AG04450 (cell line): Measurements from ENCODE around the gene CLDN22. TPM values are rescaled to one million over a fixed set of nuclear protein-coding genes. Genes with fewer than 3 reads are reported as not detected.

Experiments used
- CTCF ChIA-PET: fragments of 300-600, 350-600 bp; formaldehyde crosslinking; extraction: SDS; loops from one replicate; lab custom pipeline; 2022; ENCODE audit warnings: antibody characterized with exemption, inconsistent platforms; lab: Charles Lee
- POLR2A ChIA-PET: fragments of 350-600 bp; formaldehyde crosslinking; extraction: SDS; loops from one replicate; lab custom pipeline; 2021; ENCODE audit warnings: antibody characterized with exemption, inconsistent platforms; lab: Yijun Ruan, JAX
- DNase-seq: peaks from one replicate; pipeline ENCODE4 v3.0.0-alpha.2; 2011; ENCODE audit warnings: low read depth, low spot score
- H3K27ac ChIP-seq: one replicate; pipeline ENCODE4 v1.5.1; 2012; ENCODE audit warnings: low read depth, low read length, control low read depth
- H3K27me3 ChIP-seq: one replicate; pipeline ENCODE4 v1.6.0; 2012; ENCODE audit warnings: low read length; ENCODE audit not compliant: control insufficient read depth, insufficient read depth
- H3K4me3 ChIP-seq: 2 replicates; pipeline ENCODE4 v1.5.1; 2011; ENCODE audit warnings: mild to moderate bottlenecking, low read depth, low read length, control low read depth
- H3K9me3 ChIP-seq: 2 replicates; pipeline ENCODE4 v1.5.1; 2012; ENCODE audit warnings: low read length; ENCODE audit not compliant: control insufficient read depth, insufficient read depth
- CTCF ChIP-seq: IDR thresholded peaks from 2 replicates; pipeline ENCODE4 v1.5.1; 2011; ENCODE audit warnings: low read depth, low read length, control low read depth, inconsistent platforms
- polyA plus RNA-seq: library from polyadenylated mRNA; depleted of rRNA; stranded (reverse); fragments of >200 nt; gene quantifications from 2 replicates; pipeline ENCODE4 v1.2.3, GENCODE V29; 2011

The CLDN22 gene
- polyA plus RNA-seq, 1 experiment, result not detected

- POLR2A ChIA-PET, result no interaction called here
- DNase-seq, result no peak
- CTCF ChIA-PET, result no interaction called here
- Histone ChIP-seq H3K9me3 (no peaks in the 10 kb centered on the region; the same call in 1 of the 2 replicates), H3K27me3 (no peaks in the 10 kb centered on the region), H3K27ac (no peak overlapping the region), H3K4me3 (no peak overlapping the region)
- TF ChIP-seq CTCF, result no peak
Measured at GRCh38 chr4:183291070-183291469, 29.0 kb downstream of the CLDN22 start.

DNA sequence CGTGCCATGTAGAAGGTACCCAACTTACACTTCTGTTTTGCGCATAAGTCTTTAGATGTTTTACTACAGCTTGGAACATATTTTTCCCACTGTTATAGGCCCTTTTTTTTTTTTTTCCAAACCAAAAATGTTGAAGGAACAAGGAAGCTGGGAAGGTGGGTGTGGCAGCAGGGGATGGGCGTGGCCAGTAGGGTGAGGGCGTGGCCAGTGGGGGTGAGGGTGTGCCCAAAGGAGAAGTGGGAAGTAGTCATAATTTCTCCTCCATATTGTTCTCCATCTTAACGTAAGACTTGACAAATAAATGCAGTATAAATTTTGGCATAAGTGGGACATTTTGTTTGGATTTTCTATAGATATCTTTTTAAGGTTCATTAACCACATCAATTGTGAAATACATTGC, 30.4 kb downstream of the CLDN22 start:
- no peak for TF ChIP-seq CTCF
- H3K27me3 ChIP-seq, result no peaks in the 10 kb centered on the region
- no peak overlapping the region for H3K27ac ChIP-seq
- no peaks in the 10 kb centered on the region; the same call in 1 of the 2 replicates for H3K9me3 ChIP-seq
- POLR2A ChIA-PET, result no interaction called here
- CTCF ChIA-PET, result interaction anchor here (0.8 kb wide), 1 partner anchor 118 kb away, joined by 3 read pairs; no protein-coding TSS in a partner anchor
- DNase-seq, result no peak
- H3K4me3 ChIP-seq, result no peak overlapping the region

- no peak overlapping the region for H3K4me3 ChIP-seq
- no peaks in the 10 kb centered on the region for H3K27me3 ChIP-seq
- DNase-seq, result no peak
- ChIA-PET POLR2A (no interaction called here), CTCF (no interaction called here)
- no peak for TF ChIP-seq CTCF
- no peak overlapping the region for H3K27ac ChIP-seq
- H3K9me3 ChIP-seq, result no peaks in the 10 kb centered on the region; the same call in 1 of the 2 replicates
Measured at GRCh38 chr4:183288955-183289354, 31.1 kb downstream of the CLDN22 start.

DNA sequence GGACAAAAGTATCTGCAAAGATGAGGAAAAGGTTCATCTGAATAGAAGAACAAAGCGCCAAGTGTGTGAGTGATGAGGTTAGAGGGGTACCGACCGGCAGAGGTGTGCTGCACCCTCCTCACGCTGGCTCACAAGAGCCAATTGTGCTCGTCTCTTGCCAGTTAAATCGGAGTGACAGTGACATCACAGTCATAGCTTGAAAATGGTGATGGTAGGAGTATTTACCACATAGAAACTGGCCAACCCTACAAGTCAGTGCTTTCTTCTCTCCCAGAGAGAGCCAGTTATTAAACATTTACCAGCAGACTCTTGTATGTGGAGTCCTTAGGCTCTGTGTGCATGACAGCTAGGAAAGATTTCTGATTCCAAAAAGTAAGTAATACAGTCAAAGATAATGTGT, 32.4 kb downstream of the CLDN22 start:
- DNase-seq, result no peak
- TF ChIP-seq CTCF, result no peak
- no peaks in the 10 kb centered on the region for H3K27me3 ChIP-seq
- H3K9me3 ChIP-seq, result no peaks in the 10 kb centered on the region; the same call in 1 of the 2 replicates
- ChIA-PET POLR2A (no interaction called here), CTCF (no interaction called here)
- H3K27ac ChIP-seq, result no peak overlapping the region
- H3K4me3 ChIP-seq, result no peak overlapping the region

DNA sequence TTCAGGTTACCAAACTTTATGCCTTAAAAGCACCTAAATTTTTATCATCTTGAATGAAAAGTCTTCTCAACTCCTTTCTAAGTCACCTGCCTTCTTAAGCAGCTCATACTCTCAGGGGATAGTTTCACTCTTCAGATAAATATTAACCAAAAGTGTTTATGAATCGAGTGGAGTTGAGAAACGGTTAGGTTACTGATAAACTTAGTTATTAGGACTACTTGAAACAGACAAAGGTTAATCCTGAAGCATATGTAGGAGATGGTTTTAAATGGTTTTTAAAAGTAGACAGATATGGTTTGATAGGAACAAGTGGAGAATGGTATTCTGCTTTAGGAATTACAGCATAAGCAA, 32.8 kb downstream of the CLDN22 start:
- no peak for DNase-seq
- ChIA-PET CTCF (no interaction called here), POLR2A (no interaction called here)
- Histone ChIP-seq H3K9me3 (no peaks in the 10 kb centered on the region; the same call in 1 of the 2 replicates), H3K4me3 (no peak overlapping the region), H3K27me3 (no peaks in the 10 kb centered on the region), H3K27ac (no peak overlapping the region)
- TF ChIP-seq CTCF, result no peak
